ENCODE results near the gene SLC12A7.

DNA sequence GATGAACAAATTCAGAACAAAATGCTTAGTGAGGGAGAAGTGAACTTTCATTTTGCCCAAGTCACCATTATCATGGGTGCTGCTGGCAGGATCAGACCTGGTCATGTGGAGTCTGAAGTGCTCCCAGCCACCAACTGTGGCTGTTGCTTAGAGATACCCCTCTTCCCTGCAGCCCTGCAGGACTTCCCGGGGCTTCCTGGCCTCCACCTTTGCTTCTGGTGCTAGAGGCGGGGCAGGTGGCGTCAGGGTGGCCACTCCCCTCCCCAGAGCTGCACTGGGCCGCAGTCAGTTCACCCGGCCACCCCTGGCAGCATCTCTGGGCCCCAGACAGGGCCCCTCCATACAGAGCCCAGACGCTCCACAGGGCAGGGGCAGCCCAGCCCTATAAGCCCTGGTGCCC, 30.0 kb upstream of the SLC12A7 start:
- TF ChIP-seq, protein P1, sequence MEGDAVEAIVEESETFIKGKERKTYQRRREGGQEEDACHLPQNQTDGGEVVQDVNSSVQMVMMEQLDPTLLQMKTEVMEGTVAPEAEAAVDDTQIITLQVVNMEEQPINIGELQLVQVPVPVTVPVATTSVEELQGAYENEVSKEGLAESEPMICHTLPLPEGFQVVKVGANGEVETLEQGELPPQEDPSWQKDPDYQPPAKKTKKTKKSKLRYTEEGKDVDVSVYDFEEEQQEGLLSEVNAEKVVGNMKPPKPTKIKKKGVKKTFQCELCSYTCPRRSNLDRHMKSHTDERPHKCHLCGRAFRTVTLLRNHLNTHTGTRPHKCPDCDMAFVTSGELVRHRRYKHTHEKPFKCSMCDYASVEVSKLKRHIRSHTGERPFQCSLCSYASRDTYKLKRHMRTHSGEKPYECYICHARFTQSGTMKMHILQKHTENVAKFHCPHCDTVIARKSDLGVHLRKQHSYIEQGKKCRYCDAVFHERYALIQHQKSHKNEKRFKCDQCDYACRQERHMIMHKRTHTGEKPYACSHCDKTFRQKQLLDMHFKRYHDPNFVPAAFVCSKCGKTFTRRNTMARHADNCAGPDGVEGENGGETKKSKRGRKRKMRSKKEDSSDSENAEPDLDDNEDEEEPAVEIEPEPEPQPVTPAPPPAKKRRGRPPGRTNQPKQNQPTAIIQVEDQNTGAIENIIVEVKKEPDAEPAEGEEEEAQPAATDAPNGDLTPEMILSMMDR (IDR thresholded peaks at IDR 0.05), result no peak
- TF ChIP-seq POLR2AphosphoS5 (IDR thresholded peaks at IDR 0.05), result no peak
